ENCODE results near the gene ADCY9. TPM values are rescaled to one million over a fixed set of nuclear protein-coding genes. Genes with fewer than 3 reads are reported as not detected.

Gene ADCY9
- total RNA-seq, 4 donors from 2014 or later: 6.3 to 22.3 (median 11.2) TPM

GRCh38 chr16:4114257-4115208 is 1.7 kb downstream of the ADCY9 start:
- Histone ChIP-seq H3K9me3 (no peaks in the 10 kb centered on the region), H3K36me3 (peaks cover 0 to 4% (median 0%) of the 10 kb centered on the region in 3 donors), H3K27ac (peak overlapping the region in 3 of 4 donors; percentile 42 to 90 (median 79)), H3K4me3 (peak overlapping the region; percentile 46 to 74 (median 64)), H3K27me3 (peaks cover 0 to 29% (median 0%) of the 10 kb centered on the region in 4 donors), H3K4me1 (peaks cover 19 to 72% (median 52%) of the 10 kb centered on the region in 3 donors)
- no peak for TF ChIP-seq CTCF (IDR thresholded peaks at IDR 0.05)
- TF ChIP-seq POLR2A (IDR thresholded peaks at IDR 0.05): no peak
- DNase-seq: no peak
- intact Hi-C loops (cut with DNase I): no loop called here
- 75 to 86% methylated on average over 32 to 41 of the region's 47 CpGs for WGBS, 2 donors

- 71 to 83% methylated on average over 25 to 34 of the region's 34 CpGs for WGBS, 2 donors
- intact Hi-C loops (cut with DNase I): no loop called here
- DNase-seq: no peak
- H3K4me3 ChIP-seq: peak overlapping the region in 3 of 4 donors; percentile 28 to 74 (median 64)
- H3K4me1 ChIP-seq: peaks cover 19 to 75% (median 52%) of the 10 kb centered on the region in 3 donors
- no peak overlapping the region for H3K27ac ChIP-seq
- H3K36me3 ChIP-seq: peaks cover 0 to 4% (median 0%) of the 10 kb centered on the region in 3 donors
- H3K27me3 ChIP-seq: peaks cover 0 to 22% (median 0%) of the 10 kb centered on the region in 4 donors
- no peak for TF ChIP-seq POLR2A (IDR thresholded peaks at IDR 0.05)
- TF ChIP-seq CTCF (IDR thresholded peaks at IDR 0.05): no peak
- no peaks in the 10 kb centered on the region for H3K9me3 ChIP-seq
Observed at GRCh38 chr16:4113358-4114256, 2.6 kb downstream of the ADCY9 start.

- H3K4me3 ChIP-seq: peak overlapping the region in 3 of 4 donors; percentile 28 to 74 (median 64)
- intact Hi-C loops (cut with DNase I): no loop called here
- peaks cover 0 to 10% (median 0%) of the 10 kb centered on the region in 4 donors for H3K27me3 ChIP-seq
- H3K4me1 ChIP-seq: peaks cover 17 to 70% (median 50%) of the 10 kb centered on the region in 3 donors
- no peak for DNase-seq
- TF ChIP-seq POLR2A (IDR thresholded peaks at IDR 0.05): no peak
- no peaks in the 10 kb centered on the region for H3K9me3 ChIP-seq
- 27 to 28% methylated on average over 16 of the region's 16 CpGs for WGBS, 2 donors
- peaks cover 0 to 4% (median 0%) of the 10 kb centered on the region in 3 donors for H3K36me3 ChIP-seq
- H3K27ac ChIP-seq: peak overlapping the region in 1 of 4 donors; percentile 18
Observed at GRCh38 chr16:4111748-4112696, 4.2 kb downstream of the ADCY9 start.

GRCh38 chr16:4110680-4111079 is 5.6 kb downstream of the ADCY9 start:
- Histone ChIP-seq H3K36me3 (peaks cover 0 to 4% (median 0%) of the 10 kb centered on the region in 3 donors), H3K9me3 (no peaks in the 10 kb centered on the region), H3K27ac (no peak overlapping the region), H3K4me3 (peak overlapping the region in 1 of 4 donors; percentile 74), H3K27me3 (peaks cover 0 to 6% (median 0%) of the 10 kb centered on the region in 4 donors), H3K4me1 (peaks cover 12 to 64% (median 46%) of the 10 kb centered on the region in 3 donors)
- TF ChIP-seq POLR2A (IDR thresholded peaks at IDR 0.05) (no peak), CTCF (IDR thresholded peaks at IDR 0.05) (no peak)
- DNase-seq: no peak
- WGBS, 2 donors: 60 to 61% methylated on average over 6 to 9 of the region's 14 CpGs
- intact Hi-C loops (cut with DNase I): no loop called here

All from esophagus squamous epithelium (tissue), 5 donors.